Activated T-cell treated with anti-CD3 and anti-CD28 coated beads for 24 hours (primary cell): Measurements from ENCODE around the gene PSMD5.

Source experiments
- DNase-seq: peaks from one replicate; pipeline ENCODE4 v3.0.0-alpha.2; 2020; ENCODE audit warnings: low read depth

The PSMD5 gene

GRCh38 chr9:120842685-120843485, at the start of gene PSMD5:
PSMD5 (minus strand) TSS chr9:120842922; CDS start chr9:120842909, 13 bp downstream.
- DNase-seq = peak; percentile 92

DNA sequence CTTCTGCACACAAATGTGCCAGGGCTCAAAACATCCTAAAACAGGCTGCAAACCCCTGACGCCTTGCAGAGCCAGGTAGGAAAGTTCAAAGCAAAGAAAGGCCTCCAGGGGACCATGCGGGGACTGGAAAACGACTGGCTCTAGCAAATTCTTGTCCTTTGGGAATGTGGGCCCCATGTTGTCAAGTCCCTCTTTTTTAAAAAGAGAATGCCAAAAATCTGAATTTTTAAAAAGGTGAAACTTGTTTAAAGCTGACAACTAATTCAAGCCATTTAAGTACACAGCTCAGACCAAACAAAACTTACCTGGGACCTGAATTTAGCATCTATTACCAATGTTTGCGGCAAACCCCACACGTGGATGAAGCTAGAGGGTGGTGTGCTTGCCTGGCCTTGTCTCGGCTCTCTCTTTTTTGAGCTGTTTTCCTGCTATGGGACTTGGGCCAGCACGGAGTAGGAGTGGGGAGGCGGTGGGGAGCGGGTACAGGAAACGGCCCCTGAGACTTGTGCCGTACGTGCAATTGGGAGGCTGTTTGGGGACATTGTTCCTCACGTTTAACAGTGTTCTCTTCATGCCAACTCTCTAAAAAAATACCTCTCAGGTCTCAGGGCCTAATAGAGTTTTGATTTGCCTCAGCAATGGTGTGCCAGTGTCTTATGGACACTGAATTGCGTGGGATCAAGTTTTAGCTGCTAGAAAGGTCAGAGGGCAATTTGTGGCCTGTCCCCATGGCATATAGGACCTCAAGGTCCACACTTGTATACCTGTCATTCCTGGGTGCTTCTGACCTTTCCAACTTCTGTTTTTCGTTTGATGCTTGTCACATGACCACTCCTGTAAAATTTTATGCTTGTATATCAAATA, 49.4 kb upstream of the PSMD5 start:
- no peak for DNase-seq

- peak; percentile 59 for DNase-seq
Observed at GRCh38 chr9:120891245-120891883, 48.6 kb upstream of the PSMD5 start.

DNA sequence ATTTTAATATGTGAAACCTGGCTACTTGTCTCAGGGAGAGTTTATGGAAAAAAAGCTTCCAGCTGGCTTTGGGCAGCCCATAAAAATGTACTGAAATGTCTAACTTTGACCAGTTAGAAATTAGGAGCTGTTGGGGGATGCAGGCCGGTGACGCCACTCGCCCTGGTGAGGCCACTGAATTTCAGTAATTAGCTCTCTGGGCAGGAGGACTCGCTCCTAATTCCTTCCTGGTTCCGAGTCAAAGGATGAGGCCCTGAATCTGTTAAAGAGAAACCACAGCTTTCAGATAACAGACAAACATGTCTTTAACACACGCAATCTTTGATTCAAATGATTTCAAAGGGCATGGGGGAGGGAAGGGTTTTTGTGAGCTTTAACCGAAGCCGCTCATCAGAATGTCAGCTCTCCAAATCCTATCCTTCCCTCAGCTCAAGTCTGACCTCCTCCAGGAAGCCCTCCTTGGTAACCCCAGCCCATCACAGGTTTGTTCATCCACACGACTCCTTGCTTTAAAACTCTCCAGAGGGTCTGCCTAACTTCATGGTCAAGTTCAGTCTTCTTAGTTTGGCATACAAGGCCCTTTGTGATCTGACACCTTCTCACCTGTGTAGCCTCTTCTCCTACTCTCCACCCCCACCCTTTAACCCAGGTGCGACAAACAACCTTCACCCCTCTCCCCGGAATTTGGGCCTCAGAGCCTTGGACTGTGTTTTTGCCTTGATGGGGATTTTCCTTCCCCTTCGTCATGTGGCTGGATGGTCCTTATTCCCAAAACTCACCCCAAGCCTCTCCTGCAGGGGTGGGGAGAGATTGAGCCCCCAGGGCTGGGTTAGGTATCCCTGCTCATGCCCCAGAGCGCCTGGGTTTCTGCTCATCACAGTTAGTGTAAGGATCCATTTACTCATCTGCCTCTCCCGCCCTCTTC, 47.9 kb upstream of the PSMD5 start:
- no peak for DNase-seq

- DNase-seq = no peak
Observed at GRCh38 chr9:120889606-120890271, 47.0 kb upstream of the PSMD5 start.

GRCh38 chr9:120888626-120889025, 45.9 kb upstream of the PSMD5 start:
- no peak for DNase-seq

GRCh38 chr9:120886490-120886967, 43.8 kb upstream of the PSMD5 start:
- no peak for DNase-seq

DNA sequence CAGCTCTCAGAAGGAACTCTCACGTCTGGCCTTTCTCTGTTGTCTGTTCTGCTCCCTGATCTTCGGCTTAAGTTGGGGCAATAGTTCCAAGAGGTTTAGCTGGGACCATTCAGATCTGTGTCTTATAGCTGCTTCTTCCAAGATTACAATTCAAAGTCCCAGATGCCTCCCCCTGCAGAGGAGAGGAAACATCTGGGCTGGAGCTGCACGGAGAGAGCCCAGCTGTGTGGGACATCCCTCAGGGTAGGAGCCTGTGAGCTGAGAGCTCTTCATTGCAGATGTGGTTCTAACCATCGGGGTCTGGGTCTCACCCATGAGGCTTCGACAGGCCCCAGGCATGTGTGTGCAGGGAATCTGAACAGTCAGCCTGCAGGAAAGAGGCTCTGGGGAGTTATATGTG, 43.2 kb upstream of the PSMD5 start:
- no peak for DNase-seq

- DNase-seq = no peak
Observed at GRCh38 chr9:120885457-120885856, 42.7 kb upstream of the PSMD5 start.

DNA sequence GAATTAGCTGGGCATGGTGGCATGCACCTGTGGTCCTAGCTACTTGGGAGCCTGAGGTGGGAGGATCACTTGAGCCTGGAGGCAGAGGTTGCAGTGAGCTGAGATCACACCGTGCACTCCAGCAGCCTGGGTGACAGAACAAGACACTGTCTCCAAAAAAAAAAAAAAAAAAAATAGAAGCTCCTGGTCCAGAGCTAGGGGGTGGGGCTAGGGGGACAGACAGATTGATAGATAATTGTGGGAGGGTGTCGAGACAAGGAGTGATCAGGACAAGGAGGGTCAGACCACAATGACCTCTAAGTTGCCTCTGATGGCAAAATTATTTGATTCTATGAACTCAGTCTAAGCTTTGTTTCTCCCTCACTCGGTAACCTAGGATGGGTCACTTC, 40.9 kb upstream of the PSMD5 start:
- no peak for DNase-seq

- no peak for DNase-seq
Observed at GRCh38 chr9:120882935-120883607, 40.3 kb upstream of the PSMD5 start.

DNA sequence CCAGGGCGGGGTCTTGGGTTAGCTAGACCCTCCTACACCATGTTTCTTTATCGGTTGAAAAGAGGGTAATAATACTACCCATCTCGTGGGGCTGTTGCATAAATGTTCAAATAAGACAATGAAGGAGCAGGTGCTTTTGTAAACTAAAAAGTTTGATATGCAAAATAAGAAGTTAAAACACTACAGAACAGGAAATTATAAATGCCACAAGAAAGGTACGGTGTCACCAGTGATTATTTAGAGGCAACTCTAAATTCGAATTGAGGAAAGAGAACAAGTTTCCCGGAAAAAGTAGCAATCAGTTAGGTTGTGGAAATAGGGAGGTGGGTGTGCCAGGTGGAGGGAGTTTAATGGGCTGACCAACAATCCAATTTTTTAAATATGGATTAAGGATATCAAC, 36.7 kb upstream of the PSMD5 start:
- no peak for DNase-seq

GRCh38 chr9:120878188-120879130, 35.7 kb upstream of the PSMD5 start:
- no peak for DNase-seq

DNA sequence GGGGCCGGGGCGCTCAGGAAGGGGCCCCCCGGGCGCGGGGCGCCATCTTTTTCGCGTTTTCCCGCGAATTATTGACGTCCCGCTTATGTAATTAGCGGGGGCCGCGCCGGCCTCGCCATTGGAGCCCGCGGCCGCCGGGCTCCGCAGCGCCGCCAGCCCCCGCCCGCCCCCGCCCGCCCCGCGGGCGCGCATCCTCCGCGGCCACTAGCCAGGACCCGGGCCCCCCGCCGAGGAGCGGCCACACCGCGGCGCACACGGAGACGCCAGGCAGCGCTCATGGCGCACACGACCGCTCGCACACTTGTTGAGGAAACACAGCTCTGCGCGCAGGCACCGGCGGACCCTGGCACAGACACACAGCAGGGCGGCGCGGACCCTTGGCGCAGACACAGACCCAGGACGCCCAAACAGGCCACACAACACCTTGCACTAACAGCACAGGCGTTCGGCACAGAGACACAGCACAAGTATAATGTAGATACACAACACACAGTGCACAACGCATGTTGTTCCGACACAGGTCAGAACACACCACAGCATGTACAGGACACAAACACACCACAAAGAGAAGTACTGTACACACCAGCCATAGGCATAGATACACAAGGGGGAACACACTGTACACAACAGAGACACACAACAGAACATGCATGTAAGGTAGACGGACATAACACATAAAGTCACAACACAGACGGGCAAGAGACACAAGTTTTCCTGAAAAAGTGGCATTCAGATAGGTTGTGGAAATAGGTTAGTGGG, 34.7 kb upstream of the PSMD5 start:
- DNase-seq = peak; percentile 61

GRCh38 chr9:120876842-120877240, 34.1 kb upstream of the PSMD5 start, which contains the start of gene PHF19:
PHF19 (minus strand) TSS chr9:120877188; CDS start chr9:120874741, 2,447 bp downstream.
- no peak for DNase-seq

GRCh38 chr9:120875954-120876841, 33.5 kb upstream of the PSMD5 start:
- peak; percentile 81 for DNase-seq

GRCh38 chr9:120875643-120875953, 32.9 kb upstream of the PSMD5 start:
- no peak for DNase-seq
